ENCODE measurements around the gene KIF27. TPM values are rescaled to one million over a fixed set of nuclear protein-coding genes. Genes with fewer than 3 reads are reported as not detected.
A peak's percentile ranks its signal among the peaks of the same experiment; 100 is the strongest.
"Not testable (repeated sequence)": the region's sequence is repeated elsewhere in the genome, so short reads cannot be mapped to it uniquely, and the experiment has no call there.

Gene KIF27
- total RNA-seq, 4 donors from 2014 or later = 3.0 to 5.7 (median 4.4) TPM

DNA sequence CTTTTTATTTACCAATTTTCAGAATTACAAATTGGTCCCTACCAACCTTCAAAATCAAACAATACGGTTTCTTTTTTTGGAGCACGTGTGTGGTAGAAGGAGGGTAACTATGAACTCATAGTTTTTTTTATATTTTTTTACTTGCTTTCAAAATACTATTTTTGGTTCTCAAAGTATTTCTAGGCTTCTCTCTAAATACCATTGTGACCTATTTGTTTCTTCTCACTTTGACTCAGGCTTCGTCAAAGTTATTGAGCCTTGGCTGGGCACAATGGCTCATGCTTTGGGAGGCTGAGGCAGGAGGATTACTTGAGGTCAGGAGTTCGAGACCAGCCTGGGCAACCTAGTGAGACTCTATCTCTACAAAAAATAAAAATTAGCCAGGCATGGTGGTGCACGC, 11.6 kb upstream of the KIF27 start:
- DNase-seq (ENCODE audit: low spot score) = no peak
- TF ChIP-seq, protein P1, sequence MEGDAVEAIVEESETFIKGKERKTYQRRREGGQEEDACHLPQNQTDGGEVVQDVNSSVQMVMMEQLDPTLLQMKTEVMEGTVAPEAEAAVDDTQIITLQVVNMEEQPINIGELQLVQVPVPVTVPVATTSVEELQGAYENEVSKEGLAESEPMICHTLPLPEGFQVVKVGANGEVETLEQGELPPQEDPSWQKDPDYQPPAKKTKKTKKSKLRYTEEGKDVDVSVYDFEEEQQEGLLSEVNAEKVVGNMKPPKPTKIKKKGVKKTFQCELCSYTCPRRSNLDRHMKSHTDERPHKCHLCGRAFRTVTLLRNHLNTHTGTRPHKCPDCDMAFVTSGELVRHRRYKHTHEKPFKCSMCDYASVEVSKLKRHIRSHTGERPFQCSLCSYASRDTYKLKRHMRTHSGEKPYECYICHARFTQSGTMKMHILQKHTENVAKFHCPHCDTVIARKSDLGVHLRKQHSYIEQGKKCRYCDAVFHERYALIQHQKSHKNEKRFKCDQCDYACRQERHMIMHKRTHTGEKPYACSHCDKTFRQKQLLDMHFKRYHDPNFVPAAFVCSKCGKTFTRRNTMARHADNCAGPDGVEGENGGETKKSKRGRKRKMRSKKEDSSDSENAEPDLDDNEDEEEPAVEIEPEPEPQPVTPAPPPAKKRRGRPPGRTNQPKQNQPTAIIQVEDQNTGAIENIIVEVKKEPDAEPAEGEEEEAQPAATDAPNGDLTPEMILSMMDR (IDR thresholded peaks at IDR 0.05) = no peak
- no peak for ATAC-seq (ENCODE audit: low FRiP score)

DNA sequence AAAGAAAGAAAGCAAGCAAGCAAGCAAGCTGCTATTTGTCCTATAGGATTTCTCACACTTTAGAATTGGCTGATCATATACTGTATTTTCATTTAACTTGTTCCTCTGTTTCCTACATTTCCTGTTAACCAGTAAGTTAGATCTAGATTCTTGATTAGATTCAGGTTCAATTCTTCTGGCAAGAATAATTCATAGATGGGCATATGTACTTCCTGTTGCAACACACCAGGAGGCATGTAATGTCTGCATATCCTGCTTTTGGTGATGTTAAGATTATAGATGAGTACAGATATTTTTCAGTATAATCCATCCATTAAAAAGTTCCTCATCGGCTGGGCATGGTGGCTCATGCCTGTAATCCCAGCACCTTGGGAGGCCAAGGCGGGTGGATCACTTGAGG, 10.8 kb upstream of the KIF27 start:
- ATAC-seq (ENCODE audit: low FRiP score) = no peak
- TF ChIP-seq, protein P1 (IDR thresholded peaks at IDR 0.05) = no peak
- no peak for DNase-seq (ENCODE audit: low spot score)

DNA sequence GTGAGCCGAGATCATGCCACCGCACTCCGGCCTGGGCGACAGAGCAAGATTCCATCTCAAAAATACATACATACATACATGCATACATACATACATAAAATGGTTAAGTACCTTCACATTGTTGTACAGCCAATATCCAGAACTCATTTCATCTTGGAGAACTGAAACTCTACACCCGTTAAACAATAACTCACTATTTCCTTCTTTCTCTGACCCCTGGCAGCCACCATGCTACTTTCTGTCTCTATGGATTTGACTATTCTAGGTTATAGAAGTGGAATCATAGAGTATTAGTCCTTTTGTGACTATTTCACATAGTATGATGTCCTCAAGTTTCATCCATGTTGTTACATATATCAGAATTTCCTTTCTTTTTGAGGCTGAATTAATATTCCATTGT, 9.6 kb upstream of the KIF27 start:
- TF ChIP-seq, protein P1 (IDR thresholded peaks at IDR 0.05) = no peak
- no peak for ATAC-seq (ENCODE audit: low FRiP score)
- DNase-seq (ENCODE audit: low spot score) = no peak

DNA sequence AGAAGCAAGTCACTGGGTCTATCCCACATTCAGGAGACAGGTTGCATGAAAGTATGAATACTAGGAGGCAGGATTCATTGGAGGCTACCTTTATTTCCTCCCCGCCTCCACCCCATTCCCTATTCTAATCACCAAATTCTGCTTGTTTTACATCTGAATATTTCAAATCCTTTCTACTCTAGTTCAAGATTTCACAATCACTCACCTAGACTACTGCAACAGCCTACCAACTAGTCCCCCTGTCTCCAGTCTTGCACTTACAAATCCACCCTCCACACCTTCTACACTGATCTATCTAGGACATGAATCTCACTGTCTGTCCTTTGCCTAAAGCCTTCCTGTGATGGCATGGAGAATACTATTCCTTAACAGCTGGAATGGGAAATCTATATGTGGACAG, 6.4 kb upstream of the KIF27 start:
- ATAC-seq (ENCODE audit: low FRiP score) = no peak
- TF ChIP-seq, protein P1 (IDR thresholded peaks at IDR 0.05) = no peak
- DNase-seq (ENCODE audit: low spot score) = no peak

DNA sequence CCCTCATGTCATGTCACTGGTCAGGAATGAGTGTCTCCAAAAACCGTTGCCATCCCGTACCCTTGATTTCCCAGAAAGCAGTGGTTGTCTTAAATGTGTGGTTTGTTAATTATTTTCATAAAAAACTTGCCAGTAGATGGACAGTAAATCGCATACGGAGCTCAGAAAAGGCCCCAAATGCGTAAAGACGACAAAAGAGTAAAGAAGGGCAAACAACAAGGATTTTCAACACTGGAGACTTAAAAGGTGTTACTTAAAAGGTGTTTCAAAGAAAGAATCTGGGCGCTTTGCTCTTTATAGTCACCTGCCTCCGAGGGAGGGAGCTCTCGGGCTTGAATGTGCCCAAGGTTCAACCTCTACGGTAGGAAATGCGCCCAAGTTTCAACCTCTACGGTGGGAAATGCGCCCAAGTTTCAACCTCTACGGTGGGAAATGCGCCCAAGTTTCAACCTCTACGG, 734 bp downstream of the KIF27 start:
- TF ChIP-seq, protein P1 (IDR thresholded peaks at IDR 0.05) = no peak
- DNase-seq (ENCODE audit: low spot score) (no peak), ATAC-seq (ENCODE audit: low FRiP score) (peak; percentile 30)

DNA sequence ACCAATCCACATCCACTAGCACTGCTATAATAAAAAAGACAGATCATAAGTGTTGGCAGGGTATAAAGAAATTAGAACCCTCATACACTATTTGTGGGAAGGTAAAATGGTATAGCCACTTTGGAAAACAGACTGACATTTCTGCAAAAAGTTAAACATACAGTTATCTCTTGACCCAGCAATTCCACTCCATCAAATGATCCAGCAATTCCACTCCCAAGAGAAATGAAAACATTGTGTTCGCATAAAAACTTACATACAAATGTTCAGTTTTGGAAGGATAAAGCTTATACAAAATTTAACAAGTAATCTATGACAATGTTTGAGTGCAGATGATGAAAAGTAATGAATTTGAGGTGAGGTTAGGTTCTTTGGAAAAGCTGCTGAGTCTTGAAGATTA, 2.1 kb downstream of the KIF27 start:
- no peak for ATAC-seq (ENCODE audit: low FRiP score)
- no peak for DNase-seq (ENCODE audit: low spot score)
- TF ChIP-seq, protein P1 (IDR thresholded peaks at IDR 0.05) = no peak

DNA sequence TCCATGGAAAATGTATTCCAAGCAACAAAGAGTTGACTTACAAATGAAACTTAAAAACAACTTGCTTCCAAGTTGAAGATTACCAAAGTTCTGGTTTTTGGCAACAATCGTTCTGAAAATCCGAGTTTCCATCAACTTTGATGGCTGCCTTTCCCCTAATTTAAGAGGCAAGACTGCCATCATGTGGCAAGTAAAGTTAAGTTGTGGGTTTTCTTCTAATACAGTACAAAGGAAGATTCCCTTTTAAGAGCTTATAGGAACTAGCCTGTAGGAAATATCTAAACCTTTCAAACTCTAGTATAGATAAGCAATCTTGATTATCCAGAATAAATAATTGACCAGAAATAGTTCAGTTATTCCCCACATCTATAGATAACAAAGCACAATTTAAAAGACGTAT, 9.0 kb downstream of the KIF27 start:
- not testable (repeated sequence) for ATAC-seq (ENCODE audit: low FRiP score); DNase-seq (ENCODE audit: low spot score)

DNA sequence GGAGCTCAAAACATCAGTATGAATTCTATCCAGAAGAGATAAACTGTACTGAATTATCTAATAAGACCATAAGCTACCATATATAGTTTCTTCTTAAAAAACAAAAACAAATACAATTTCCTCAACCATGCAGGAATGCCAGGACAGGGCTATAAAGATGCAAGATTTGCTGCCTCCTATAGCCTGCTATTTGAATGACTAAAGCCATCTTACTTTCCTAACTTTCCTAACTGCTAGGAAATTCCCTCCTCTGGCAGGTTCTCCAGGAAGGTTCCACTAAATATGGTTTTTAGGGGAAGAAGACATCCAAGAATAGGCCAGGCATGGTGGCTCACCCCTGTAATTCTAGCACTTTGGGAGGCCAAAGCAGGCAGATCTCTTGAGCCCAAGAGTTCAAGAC, 15.1 kb downstream of the KIF27 start:
- DNase-seq (ENCODE audit: low spot score) = no peak
- no peak for ATAC-seq (ENCODE audit: low FRiP score)

DNA sequence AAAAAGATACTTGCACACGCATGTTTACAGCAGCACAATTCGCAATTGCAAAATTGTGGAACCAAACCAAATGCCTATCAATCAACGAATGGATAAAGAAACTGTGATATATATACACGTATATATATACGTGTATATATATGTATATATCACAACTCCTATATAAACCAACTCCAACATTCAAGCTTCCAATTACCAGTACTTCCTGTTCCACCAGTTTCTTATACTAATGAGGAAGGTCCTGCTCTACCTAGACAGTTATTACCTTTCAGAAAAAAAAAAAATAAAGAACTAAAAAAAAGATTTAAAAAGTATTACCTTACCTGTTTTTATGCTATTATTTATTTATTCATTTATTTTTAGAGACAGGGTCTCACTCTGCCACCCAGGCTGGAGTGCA, 20.6 kb downstream of the KIF27 start:
- not testable (repeated sequence) for DNase-seq (ENCODE audit: low spot score); ATAC-seq (ENCODE audit: low FRiP score)

More for the DNA sequence above, 15.1 kb downstream of the KIF27 start:
- TF ChIP-seq, protein P1 (IDR thresholded peaks at IDR 0.05) = no peak

DNA sequence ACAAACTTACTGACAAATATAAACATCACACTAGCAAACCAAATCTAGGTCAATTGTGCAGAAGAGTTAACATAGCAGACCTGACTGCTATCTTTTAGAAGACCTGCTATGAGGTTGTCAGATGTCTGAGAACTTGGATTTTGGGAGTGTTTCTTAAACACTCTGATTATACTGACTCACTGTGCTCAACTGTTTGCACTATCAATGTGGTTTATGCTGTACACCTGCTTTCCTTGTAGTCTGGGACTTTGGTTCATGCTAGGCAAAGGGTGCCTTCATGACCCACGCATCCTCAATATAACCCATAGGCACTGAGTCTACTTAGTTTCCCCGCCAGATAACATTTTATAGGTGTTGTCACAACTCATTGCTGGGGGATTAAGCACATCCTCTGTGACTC, 26.9 kb downstream of the KIF27 start:
- not testable (repeated sequence) for DNase-seq (ENCODE audit: low spot score); ATAC-seq (ENCODE audit: low FRiP score)

DNA sequence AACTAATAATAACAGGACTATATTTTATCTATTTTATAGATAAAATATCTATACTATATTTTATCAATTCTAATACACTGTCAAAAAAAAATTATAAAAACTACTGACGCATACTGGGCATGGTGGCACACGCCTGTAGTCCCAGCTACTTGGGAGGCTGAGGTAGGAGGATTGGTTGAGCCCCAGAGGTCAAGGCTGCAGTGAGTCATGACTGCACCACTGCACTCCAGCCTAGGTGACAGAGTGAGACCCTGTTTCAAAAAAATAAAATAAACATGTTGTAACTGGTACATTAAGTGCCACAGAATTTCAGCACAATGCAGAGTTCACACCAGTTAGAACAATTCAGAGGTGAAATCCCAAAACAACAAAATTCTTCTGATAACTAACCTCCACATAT, 34.7 kb downstream of the KIF27 start:
- not testable (repeated sequence) for DNase-seq (ENCODE audit: low spot score); ATAC-seq (ENCODE audit: low FRiP score)

All from omental fat pad (tissue), 4 donors.